PC-3 (cell line): ENCODE measurements around the gene CACNA1D.

ENCODE experiments used
- EZH2phosphoT487 ChIP-seq: fragments of 300-600 bp; sonication (generic); IDR thresholded peaks from 2 replicates; pipeline ENCODE4 v1.6.1; 2018; ENCODE audit warnings: mild to moderate bottlenecking, antibody characterized with exemption, low read length, borderline replicate concordance
- TF ChIP-seq, protein P1 (sequence below): fragments of 300-600 bp; sonication (generic); conservative IDR thresholded peaks from 2 replicates; pipeline ENCODE4 v1.5.1; 2017; ENCODE audit warnings: antibody characterized with exemption, low read depth, mild to moderate bottlenecking, low read length

DNA sequence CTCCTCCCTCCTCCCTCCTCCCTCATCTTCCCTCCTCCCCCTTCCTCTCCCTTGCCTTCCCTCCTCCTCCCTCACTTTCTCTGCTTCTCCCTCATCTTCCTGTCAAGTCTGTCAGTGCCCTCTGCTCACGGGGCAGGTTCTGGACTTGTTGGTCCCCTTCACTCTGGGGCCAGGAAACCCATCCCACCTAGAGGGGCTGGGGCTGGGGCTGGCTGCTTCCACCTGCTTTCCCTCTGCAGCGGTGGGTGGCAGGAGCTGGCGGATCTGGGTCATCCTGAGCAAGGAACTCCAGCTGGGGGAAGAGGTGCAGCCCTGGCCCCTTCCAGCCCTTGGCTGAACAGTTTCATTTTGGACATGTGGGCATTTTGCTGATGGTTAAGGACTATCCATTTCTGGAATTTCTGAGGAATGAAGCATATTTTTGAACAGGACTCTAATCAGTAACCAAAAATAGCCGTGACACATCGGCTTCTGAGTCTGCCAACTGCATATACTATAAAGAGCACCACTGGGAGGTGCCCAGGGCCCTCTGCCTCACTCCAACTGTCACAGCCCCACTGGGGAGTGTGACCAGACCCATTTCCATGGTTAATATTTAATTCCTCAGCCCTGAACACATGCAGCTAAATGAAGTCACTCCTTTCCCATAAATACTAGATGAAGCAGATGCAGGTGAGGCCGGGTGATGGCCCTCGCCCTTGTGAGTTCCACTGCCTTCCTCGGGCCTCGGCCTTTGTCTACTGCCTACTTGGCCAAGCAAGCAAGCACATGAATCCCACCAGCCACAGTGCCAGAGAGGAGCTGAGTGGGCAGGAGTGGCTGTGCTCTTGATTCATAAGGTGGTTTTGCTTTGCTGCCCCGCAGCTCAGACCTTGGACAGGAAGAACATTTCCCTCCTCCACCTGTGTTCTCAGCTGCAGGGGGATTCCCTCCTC, 312.0 kb downstream of the CACNA1D start:
- TF ChIP-seq, protein P1, sequence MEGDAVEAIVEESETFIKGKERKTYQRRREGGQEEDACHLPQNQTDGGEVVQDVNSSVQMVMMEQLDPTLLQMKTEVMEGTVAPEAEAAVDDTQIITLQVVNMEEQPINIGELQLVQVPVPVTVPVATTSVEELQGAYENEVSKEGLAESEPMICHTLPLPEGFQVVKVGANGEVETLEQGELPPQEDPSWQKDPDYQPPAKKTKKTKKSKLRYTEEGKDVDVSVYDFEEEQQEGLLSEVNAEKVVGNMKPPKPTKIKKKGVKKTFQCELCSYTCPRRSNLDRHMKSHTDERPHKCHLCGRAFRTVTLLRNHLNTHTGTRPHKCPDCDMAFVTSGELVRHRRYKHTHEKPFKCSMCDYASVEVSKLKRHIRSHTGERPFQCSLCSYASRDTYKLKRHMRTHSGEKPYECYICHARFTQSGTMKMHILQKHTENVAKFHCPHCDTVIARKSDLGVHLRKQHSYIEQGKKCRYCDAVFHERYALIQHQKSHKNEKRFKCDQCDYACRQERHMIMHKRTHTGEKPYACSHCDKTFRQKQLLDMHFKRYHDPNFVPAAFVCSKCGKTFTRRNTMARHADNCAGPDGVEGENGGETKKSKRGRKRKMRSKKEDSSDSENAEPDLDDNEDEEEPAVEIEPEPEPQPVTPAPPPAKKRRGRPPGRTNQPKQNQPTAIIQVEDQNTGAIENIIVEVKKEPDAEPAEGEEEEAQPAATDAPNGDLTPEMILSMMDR = no peak
- TF ChIP-seq EZH2phosphoT487 = no peak
